Spleen (tissue), 11 donors: ENCODE data around the gene SLC25A40. TPM values are rescaled to one million over a fixed set of nuclear protein-coding genes. Genes with fewer than 3 reads are reported as not detected.
"Not testable (repeated sequence)": the region's sequence is repeated elsewhere in the genome, so short reads cannot be mapped to it uniquely, and the experiment has no call there.

Source experiments
- DNase-seq: peaks from one replicate; pipeline ENCODE4 v3.0.0-alpha.2; 2020
- H3K27ac ChIP-seq, 8 donors: fragments of 200-600 bp; sonication (generic) in 7 of 8; 1 replicate in 4 of 8; 2 replicates in 4 of 8; pipeline versions ENCODE4 v1.5.0 to v1.8.0; 2016 to 2021; ENCODE audit warnings: inconsistent platforms in 4 of 8, mild to moderate bottlenecking in 4 of 8, moderate library complexity in 1 of 8
- H3K27me3 ChIP-seq, 7 donors: fragments of 200-600 bp; sonication (generic) in 6 of 7; replicated peaks in 1 of 7; 1 replicate in 4 of 7; 2 replicates in 3 of 7; pipeline versions ENCODE4 v1.5.0 to v1.8.0; 2016 to 2021; ENCODE audit warnings: inconsistent platforms in 3 of 7, mild to moderate bottlenecking in 1 of 7
- H3K36me3 ChIP-seq, 6 donors: fragments of 200-600 bp; sonication (generic) in 5 of 6; 1 replicate in 4 of 6; 2 replicates in 2 of 6; pipeline versions ENCODE4 v1.5.0 to v1.8.0; 2016 to 2021; ENCODE audit warnings: inconsistent platforms in 2 of 6
- H3K4me1 ChIP-seq, 6 donors: fragments of 200-600 bp; sonication (generic) in 5 of 6; 1 replicate in 3 of 6; 2 replicates in 3 of 6; pipeline versions ENCODE4 v1.5.0 to v1.8.0; 2016 to 2021; ENCODE audit warnings: inconsistent platforms in 3 of 6
- H3K4me3 ChIP-seq, 8 donors: fragments of 200-600 bp; sonication (generic) in 7 of 8; 1 replicate in 4 of 8; 2 replicates in 4 of 8; pipeline versions ENCODE4 v1.5.0 to v1.8.0; 2016 to 2021; ENCODE audit warnings: inconsistent platforms in 4 of 8, mild to moderate bottlenecking in 4 of 8, moderate library complexity in 2 of 8
- H3K9me3 ChIP-seq, 8 donors: fragments of 200-600 bp; sonication (generic) in 7 of 8; 1 replicate in 4 of 8; 2 replicates in 4 of 8; pipeline versions ENCODE4 v1.5.0 to v1.8.0; 2016 to 2021; ENCODE audit warnings: inconsistent platforms in 4 of 8
- POLR2A ChIP-seq, 3 donors: fragments of 450-650 bp; IDR thresholded peaks; one replicate each; pipeline ENCODE4 v1.5.1; 2017; ENCODE audit warnings: antibody characterized with exemption in 3 of 3, mild to moderate bottlenecking in 1 of 3
- POLR2AphosphoS5 ChIP-seq, 3 donors: sonication (generic); formaldehyde crosslinking; IDR thresholded peaks; one replicate each; pipeline ENCODE4 v1.5.1; 2017; ENCODE audit warnings: antibody characterized with exemption in 3 of 3
- WGBS, 5 donors: extraction: QIAGEN DNeasy Blood & Tissue Kit in 3 of 5; methylation state at CpG; one replicate each; pipeline versions ENCODE4 v1.1.5 to v1.1.7; 2013 to 2018; 5-methylcytosine and 5-hydroxymethylcytosine counted together
- intact Hi-C: fragments of 100-400 bp; cut with DNase I; formaldehyde crosslinking; loops from one replicate; pipeline ENCODE4 v1.15.0; 2023; ENCODE audit warnings: low total_unique reads
- polyA plus RNA-seq, 3 donors: library from polyadenylated mRNA; stranded (reverse); fragments of 200-250 nt; gene quantifications; one replicate each; pipeline ENCODE4 v1.2.1, GENCODE V29; 2013
- total RNA-seq, 7 donors: library from RNA; depleted of rRNA in 3 of 7; stranded (reverse); fragments of >200 nt in 3 of 7; fragmentation: NEBNext Ultra II Directional in 4 of 7; extraction: Animal tissue kit (Norgen Biotek cat#: 25700) in 4 of 7; gene quantifications; one replicate each; pipeline versions ENCODE4 v1.1.0 to v1.2.1, GENCODE V29; 2016 to 2021
- TF ChIP-seq, protein P1 (sequence below), 11 experiments: fragments of 200-600 bp in 7 of 11; fragments of 450-650 bp in 4 of 11; sonication (generic) in 4 of 11; IDR thresholded peaks in 8 of 11; conservative IDR thresholded peaks in 3 of 11; 1 replicate in 7 of 11; 2 replicates in 4 of 11; pipeline versions ENCODE4 v1.4.0 to v1.8.0; 2016 to 2021; ENCODE audit warnings: antibody characterized with exemption in 11 of 11, inconsistent platforms in 4 of 11, mild to moderate bottlenecking in 1 of 11
- donor health status: healthy with polysubstance abuse.
- donor health status: DM: no; HTN: no; CAD: no; lungs with moderate emphysema.
- donor health status: DM: no; HTN: no; CAD: no.
- donor health status: Bipolar disorder and iron deficiency.
- donor health status: healthy.
- donor health status: DM: no; HTN: no; CAD: no.
- donor health status: DM: yes; HTN: yes; CAD: no.

SLC25A40 gene
- total and polyA plus RNA-seq, 10 donors = 6.2 to 102 (median 40.3) TPM

- intact Hi-C loops = no loop called here
- peaks cover 0 to 66% (median 15%) of the 10 kb centered on the region in 6 donors for H3K36me3 ChIP-seq
- H3K4me3 ChIP-seq = no peak overlapping the region
- WGBS, 5 donors = 92 to 100% (median 96%) methylated on average over 1 of the region's 1 CpG
- peaks cover 0 to 9% (median 8%) of the 10 kb centered on the region in 8 donors for H3K9me3 ChIP-seq
- TF ChIP-seq POLR2AphosphoS5 (IDR thresholded peaks at IDR 0.05) = no peak
- TF ChIP-seq, protein P1, sequence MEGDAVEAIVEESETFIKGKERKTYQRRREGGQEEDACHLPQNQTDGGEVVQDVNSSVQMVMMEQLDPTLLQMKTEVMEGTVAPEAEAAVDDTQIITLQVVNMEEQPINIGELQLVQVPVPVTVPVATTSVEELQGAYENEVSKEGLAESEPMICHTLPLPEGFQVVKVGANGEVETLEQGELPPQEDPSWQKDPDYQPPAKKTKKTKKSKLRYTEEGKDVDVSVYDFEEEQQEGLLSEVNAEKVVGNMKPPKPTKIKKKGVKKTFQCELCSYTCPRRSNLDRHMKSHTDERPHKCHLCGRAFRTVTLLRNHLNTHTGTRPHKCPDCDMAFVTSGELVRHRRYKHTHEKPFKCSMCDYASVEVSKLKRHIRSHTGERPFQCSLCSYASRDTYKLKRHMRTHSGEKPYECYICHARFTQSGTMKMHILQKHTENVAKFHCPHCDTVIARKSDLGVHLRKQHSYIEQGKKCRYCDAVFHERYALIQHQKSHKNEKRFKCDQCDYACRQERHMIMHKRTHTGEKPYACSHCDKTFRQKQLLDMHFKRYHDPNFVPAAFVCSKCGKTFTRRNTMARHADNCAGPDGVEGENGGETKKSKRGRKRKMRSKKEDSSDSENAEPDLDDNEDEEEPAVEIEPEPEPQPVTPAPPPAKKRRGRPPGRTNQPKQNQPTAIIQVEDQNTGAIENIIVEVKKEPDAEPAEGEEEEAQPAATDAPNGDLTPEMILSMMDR (IDR thresholded peaks at IDR 0.05 in 8 of 11, conservative IDR thresholded peaks at IDR 0.05 in 3 of 11) = no peak
- no peak for TF ChIP-seq POLR2A (IDR thresholded peaks at IDR 0.05)
- H3K4me1 ChIP-seq = no peaks in the 10 kb centered on the region
- H3K27me3 ChIP-seq = no peaks in the 10 kb centered on the region
- no peak overlapping the region for H3K27ac ChIP-seq
- DNase-seq = no peak
Measured at GRCh38 chr7:87833130-87833529, 43.0 kb downstream of the SLC25A40 start.

DNA sequence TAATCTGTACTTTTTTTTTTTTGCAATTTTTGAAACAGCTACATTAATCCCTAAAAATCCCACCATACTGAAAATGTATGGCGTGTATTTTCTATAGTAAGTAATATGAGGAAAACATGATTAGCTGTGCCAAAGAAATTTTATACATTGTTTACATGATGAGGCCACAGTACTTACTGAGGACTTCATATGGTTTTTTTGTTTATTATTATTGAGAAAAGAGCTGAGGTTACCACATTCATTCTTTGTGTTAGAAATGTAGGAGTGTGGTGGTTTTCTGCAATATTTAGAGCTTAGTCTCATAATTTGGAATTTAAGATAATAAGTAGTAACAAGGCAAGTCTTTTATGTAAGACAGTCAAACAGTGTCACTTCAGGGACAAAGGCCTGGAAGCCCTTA lies 45.1 kb downstream of the SLC25A40 start:
- peaks cover 0 to 47% (median 12%) of the 10 kb centered on the region in 6 donors for H3K36me3 ChIP-seq
- intact Hi-C loops = no loop called here
- no peaks in the 10 kb centered on the region for H3K27me3 ChIP-seq
- DNase-seq = no peak
- no peaks in the 10 kb centered on the region for H3K4me1 ChIP-seq
- 94 to 100% (median 98%) methylated on average over 1 of the region's 1 CpG for WGBS, 5 donors
- TF ChIP-seq, protein P1 (IDR thresholded peaks at IDR 0.05 in 8 of 11, conservative IDR thresholded peaks at IDR 0.05 in 3 of 11) = no peak
- no peak for TF ChIP-seq POLR2A (IDR thresholded peaks at IDR 0.05)
- TF ChIP-seq POLR2AphosphoS5 (IDR thresholded peaks at IDR 0.05) = no peak
- no peak overlapping the region for H3K4me3 ChIP-seq
- H3K27ac ChIP-seq = no peak overlapping the region
- H3K9me3 ChIP-seq = peaks cover 0 to 23% (median 13%) of the 10 kb centered on the region in 8 donors

- H3K4me1 ChIP-seq, H3K27ac ChIP-seq, DNase-seq, H3K27me3 ChIP-seq, intact Hi-C loops, H3K4me3 ChIP-seq: not testable (repeated sequence)
- 91 to 100% (median 95%) methylated on average over 1 of the region's 1 CpG for WGBS, 5 donors
- Histone ChIP-seq H3K9me3 (peaks cover 0 to 49% (median 37%) of the 10 kb centered on the region in 8 donors), H3K36me3 (peaks cover 0 to 24% (median 4%) of the 10 kb centered on the region in 6 donors)
Measured at GRCh38 chr7:87828383-87828782, 47.8 kb downstream of the SLC25A40 start.

GRCh38 chr7:87825369-87825768 lies 50.8 kb downstream of the SLC25A40 start:
- intact Hi-C loops = not testable (repeated sequence)

DNA sequence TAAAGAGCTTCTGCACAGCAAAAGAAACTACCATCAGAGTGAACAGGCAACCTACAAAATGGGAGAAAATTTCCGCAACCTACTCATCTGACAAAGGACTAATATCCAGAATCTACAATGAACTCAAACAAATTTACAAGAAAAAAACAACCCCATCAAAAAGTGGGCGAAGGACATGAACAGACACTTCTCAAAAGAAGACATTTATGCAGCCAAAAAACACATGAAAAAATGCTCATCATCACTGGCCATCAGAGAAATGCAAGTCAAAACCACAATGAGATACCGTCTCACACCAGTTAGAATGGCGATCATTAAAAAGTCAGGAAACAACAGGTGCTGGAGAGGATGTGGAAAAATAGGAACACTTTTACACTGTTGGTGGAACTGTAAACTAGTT lies 54.1 kb downstream of the SLC25A40 start:
- peaks cover 0 to 40% (median 32%) of the 10 kb centered on the region in 8 donors for H3K9me3 ChIP-seq
- intact Hi-C loops, H3K27ac ChIP-seq, DNase-seq, H3K27me3 ChIP-seq, H3K4me1 ChIP-seq, H3K4me3 ChIP-seq, H3K36me3 ChIP-seq: not testable (repeated sequence)
- 94 to 100% (median 97%) methylated on average over 2 to 3 of the region's 4 CpGs for WGBS, 5 donors

More at GRCh38 chr7:87825369-87825768, 50.8 kb downstream of the SLC25A40 start:
- H3K4me3 ChIP-seq, H3K36me3 ChIP-seq, H3K4me1 ChIP-seq, DNase-seq, H3K27ac ChIP-seq, H3K27me3 ChIP-seq: not testable (repeated sequence)
- peaks cover 0 to 53% (median 42%) of the 10 kb centered on the region in 8 donors for H3K9me3 ChIP-seq
- WGBS, 5 donors = 82 to 100% (median 94%) methylated on average over 2 of the region's 2 CpGs

DNA sequence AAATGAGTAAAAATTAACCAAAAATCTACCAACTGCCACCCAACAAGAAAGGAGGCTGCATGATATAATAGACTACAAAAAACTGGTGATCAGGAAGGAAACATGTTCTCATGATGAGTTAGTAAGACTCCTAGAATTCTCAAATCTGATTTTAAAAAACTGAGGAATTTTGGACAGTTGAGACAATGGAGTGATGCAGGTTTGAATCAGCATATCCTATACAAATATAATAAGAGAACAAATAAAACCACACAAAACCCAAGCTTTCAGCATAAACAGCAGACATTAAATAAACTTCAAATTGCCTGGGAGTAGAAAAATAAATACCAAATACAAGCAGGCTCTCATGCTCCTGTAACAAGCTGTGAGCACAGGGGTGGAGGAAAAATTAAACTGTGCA lies 57.8 kb downstream of the SLC25A40 start:
- Histone ChIP-seq H3K4me1 (no peaks in the 10 kb centered on the region), H3K36me3 (no peaks in the 10 kb centered on the region), H3K9me3 (peaks cover 0 to 11% (median 2%) of the 10 kb centered on the region in 8 donors), H3K4me3 (no peak overlapping the region), H3K27ac (no peak overlapping the region), H3K27me3 (peaks cover 0 to 2% (median 0%) of the 10 kb centered on the region in 7 donors)
- DNase-seq = no peak
- no peak for TF ChIP-seq POLR2A (IDR thresholded peaks at IDR 0.05)
- intact Hi-C loops = no loop called here
